Transverse colon (tissue), 4 donors: Measurements from ENCODE around the gene FAM217A. TPM values are rescaled to one million over a fixed set of nuclear protein-coding genes. Genes with fewer than 3 reads are reported as not detected.

Source experiments
- DNase-seq: peaks from one replicate; pipeline ENCODE4 v3.0.0-alpha.2; 2019
- H3K27ac ChIP-seq, 4 donors: fragments of 200-600 bp; sonication (generic); 2 replicates each; pipeline ENCODE4 v1.5.1; 2016 to 2018; ENCODE audit warnings: inconsistent platforms in 4 of 4
- H3K27me3 ChIP-seq: fragments of 200-600 bp; sonication (generic); 2 replicates; pipeline ENCODE4 v1.5.1; 2017; ENCODE audit warnings: inconsistent platforms
- H3K36me3 ChIP-seq, 4 donors: fragments of 200-600 bp; sonication (generic); 2 replicates each; pipeline ENCODE4 v1.5.1; 2017 to 2019; ENCODE audit warnings: inconsistent platforms in 4 of 4
- H3K4me1 ChIP-seq, 4 donors: fragments of 200-600 bp; sonication (generic); 2 replicates each; pipeline ENCODE4 v1.5.1; 2017 to 2020; ENCODE audit warnings: inconsistent platforms in 4 of 4
- H3K4me3 ChIP-seq, 4 donors: fragments of 200-600 bp; sonication (generic); 1 replicate in 1 of 4; 2 replicates in 3 of 4; pipeline versions ENCODE4 v1.5.1 to v1.6.1; 2017 to 2019; ENCODE audit warnings: inconsistent platforms in 4 of 4
- H3K9me3 ChIP-seq, 2 donors: fragments of 200-600 bp; sonication (generic); 2 replicates each; pipeline ENCODE4 v1.5.1; 2017 to 2019; ENCODE audit warnings: inconsistent platforms in 2 of 2
- EP300 ChIP-seq: sonication (generic); formaldehyde crosslinking; IDR thresholded peaks from one replicate; pipeline ENCODE4 v1.6.1; 2017; ENCODE audit warnings: antibody characterized with exemption, low read depth
- POLR2A ChIP-seq: fragments of 450-650 bp; IDR thresholded peaks from one replicate; pipeline ENCODE4 v1.6.1; 2016; ENCODE audit warnings: antibody characterized with exemption, mild to moderate bottlenecking, moderate library complexity
- POLR2AphosphoS5 ChIP-seq, 3 donors: sonication (generic); formaldehyde crosslinking; IDR thresholded peaks; one replicate each; pipeline ENCODE4 v1.6.1; 2016; ENCODE audit warnings: antibody characterized with exemption in 3 of 3
- WGBS, 2 donors: methylation state at CpG; one replicate each; pipeline ENCODE4 v1.1.5; 2018; ENCODE audit warnings: low coverage in 1 of 2; 5-methylcytosine and 5-hydroxymethylcytosine counted together
- in situ Hi-C, 4 donors: fragments of 200-750 bp; cut with MboI; loops; one replicate each; pipeline versions ENCODE4 v1.15.0 to v1.15.1; 2017; ENCODE audit warnings: low sequenced_read_pairs in 3 of 4, low pct_ligation_motif_present in 1 of 4, low pct_unique_long_range_greater_than_20kb in 1 of 4
- intact Hi-C: fragments of 100-400 bp; cut with DNase I; formaldehyde crosslinking; loops from one replicate; pipeline ENCODE4 v1.15.1; 2023; ENCODE audit warnings: low total_unique reads
- total RNA-seq, 4 donors: library from RNA; depleted of rRNA; stranded (reverse); fragments of >200 nt; gene quantifications; one replicate each; pipeline ENCODE4 v1.1.0, GENCODE V29; 2016
- TF ChIP-seq, protein P1 (sequence below), 5 experiments: fragments of 200-600 bp in 3 of 5; fragments of 450-650 bp in 2 of 5; sonication (generic) in 3 of 5; IDR thresholded peaks; 1 replicate in 2 of 5; 2 replicates in 3 of 5; pipeline ENCODE4 v1.5.1; 2016 to 2017; ENCODE audit warnings: antibody characterized with exemption in 5 of 5, inconsistent platforms in 3 of 5, mild to moderate bottlenecking in 2 of 5, moderate library complexity in 1 of 5

Gene FAM217A
- total RNA-seq, 4 donors from 2014 or later = not detected

DNA sequence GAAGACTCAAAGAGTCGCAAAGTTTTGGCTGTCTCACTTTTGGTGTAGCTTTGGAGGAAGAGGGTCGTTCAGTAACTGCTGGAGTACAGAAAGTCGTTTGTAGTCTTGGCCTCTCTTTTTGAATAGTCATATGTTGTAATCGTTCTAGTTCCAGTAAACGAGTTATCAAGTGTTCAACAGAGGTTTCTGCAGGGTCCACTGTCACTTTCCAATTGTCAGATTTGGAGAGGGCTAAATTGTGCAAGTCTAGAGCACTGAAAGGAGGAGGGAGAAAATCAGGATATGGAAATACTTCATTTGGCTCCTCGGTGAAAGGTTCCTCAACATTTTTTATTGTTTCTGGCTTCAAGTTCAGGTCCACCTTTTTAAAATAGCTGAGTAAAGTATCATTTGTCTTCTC is 9.7 kb downstream of the FAM217A start:
- peaks cover 0 to 5% (median 2%) of the 10 kb centered on the region in 4 donors for H3K36me3 ChIP-seq
- 84 to 86% methylated on average over 6 of the region's 6 CpGs for WGBS, 2 donors
- no peak overlapping the region for H3K27ac ChIP-seq
- H3K4me1 ChIP-seq = peaks cover 0 to 8% (median 3%) of the 10 kb centered on the region in 4 donors
- TF ChIP-seq EP300 (no peak), POLR2A (no peak), POLR2AphosphoS5 (IDR thresholded peaks at IDR 0.05) (no peak)
- TF ChIP-seq, protein P1, sequence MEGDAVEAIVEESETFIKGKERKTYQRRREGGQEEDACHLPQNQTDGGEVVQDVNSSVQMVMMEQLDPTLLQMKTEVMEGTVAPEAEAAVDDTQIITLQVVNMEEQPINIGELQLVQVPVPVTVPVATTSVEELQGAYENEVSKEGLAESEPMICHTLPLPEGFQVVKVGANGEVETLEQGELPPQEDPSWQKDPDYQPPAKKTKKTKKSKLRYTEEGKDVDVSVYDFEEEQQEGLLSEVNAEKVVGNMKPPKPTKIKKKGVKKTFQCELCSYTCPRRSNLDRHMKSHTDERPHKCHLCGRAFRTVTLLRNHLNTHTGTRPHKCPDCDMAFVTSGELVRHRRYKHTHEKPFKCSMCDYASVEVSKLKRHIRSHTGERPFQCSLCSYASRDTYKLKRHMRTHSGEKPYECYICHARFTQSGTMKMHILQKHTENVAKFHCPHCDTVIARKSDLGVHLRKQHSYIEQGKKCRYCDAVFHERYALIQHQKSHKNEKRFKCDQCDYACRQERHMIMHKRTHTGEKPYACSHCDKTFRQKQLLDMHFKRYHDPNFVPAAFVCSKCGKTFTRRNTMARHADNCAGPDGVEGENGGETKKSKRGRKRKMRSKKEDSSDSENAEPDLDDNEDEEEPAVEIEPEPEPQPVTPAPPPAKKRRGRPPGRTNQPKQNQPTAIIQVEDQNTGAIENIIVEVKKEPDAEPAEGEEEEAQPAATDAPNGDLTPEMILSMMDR (IDR thresholded peaks at IDR 0.05) = no peak
- DNase-seq = no peak
- intact Hi-C loops (no loop called here), in situ Hi-C loops (no loop called here)
- no peaks in the 10 kb centered on the region for H3K27me3 ChIP-seq
- no peaks in the 10 kb centered on the region for H3K9me3 ChIP-seq
- H3K4me3 ChIP-seq = no peak overlapping the region

DNA sequence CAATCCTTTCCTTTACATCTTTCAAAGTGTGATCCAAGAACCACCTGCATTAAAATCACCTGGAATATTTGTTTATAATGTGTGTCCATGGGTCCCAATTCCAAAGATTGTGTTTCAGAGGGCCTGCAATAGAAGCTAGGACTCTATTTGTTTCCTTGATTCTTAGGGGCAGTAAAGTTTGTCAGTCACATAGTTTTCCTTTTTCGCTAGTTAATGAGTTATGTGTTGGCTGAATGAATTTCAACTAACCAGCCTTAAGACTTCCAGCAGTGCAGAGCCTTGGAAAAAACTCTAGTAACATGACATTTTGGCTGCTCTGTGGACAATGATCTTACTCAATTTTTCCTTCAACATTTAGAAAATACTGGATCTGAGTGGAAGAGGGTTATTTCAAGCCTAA is 11.3 kb downstream of the FAM217A start:
- H3K36me3 ChIP-seq = peaks cover 0 to 17% (median 8%) of the 10 kb centered on the region in 4 donors
- in situ Hi-C loops (no loop called here), intact Hi-C loops (no loop called here)
- no peaks in the 10 kb centered on the region for H3K27me3 ChIP-seq
- H3K4me1 ChIP-seq = peaks cover 0 to 8% (median 3%) of the 10 kb centered on the region in 4 donors
- H3K4me3 ChIP-seq = no peak overlapping the region
- TF ChIP-seq POLR2AphosphoS5 (IDR thresholded peaks at IDR 0.05) = no peak
- WGBS, 2 donors = 49 to 57% methylated on average over 1 of the region's 1 CpG
- no peaks in the 10 kb centered on the region for H3K9me3 ChIP-seq
- no peak for DNase-seq
- H3K27ac ChIP-seq = peak overlapping the region; percentile 40 to 72 (median 52)

DNA sequence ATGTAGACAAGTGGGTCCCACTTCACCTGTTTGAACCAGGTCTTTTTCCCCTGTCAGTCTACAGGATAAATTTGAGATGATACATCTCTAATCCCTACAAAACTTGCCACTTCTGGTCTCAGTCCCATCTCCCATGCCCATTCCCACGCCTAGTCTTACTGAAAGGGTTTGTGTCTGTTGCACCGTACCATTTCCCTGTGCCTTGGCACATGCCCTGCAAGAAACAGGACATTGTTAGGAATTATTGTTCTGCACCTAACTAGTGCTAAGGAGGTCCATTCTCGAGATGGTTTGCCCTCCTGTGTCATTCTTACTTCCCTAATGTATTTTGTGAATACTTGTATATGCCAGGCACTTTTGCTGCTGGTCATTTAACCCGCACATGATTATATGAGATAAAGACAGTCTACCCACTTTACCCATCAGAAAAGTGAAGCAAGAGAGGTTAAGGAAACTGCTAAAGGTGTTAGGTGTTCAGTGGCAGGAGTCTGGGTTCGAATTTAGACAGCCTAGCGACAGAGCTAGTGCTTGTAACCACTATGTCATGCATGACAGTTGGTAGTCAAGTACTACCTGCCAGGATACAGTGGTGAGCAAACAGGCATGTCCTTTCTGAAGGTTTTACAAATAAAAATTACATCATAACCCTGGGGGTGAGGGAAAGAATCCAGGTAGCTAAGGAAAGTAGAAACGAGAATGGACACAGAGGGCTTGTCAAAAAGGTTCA is 12.7 kb downstream of the FAM217A start:
- WGBS, 2 donors = 68 to 76% methylated on average over 4 to 7 of the region's 7 CpGs
- intact Hi-C loops (no loop called here), in situ Hi-C loops (no loop called here)
- TF ChIP-seq POLR2AphosphoS5 (IDR thresholded peaks at IDR 0.05) (no peak), POLR2A (no peak), EP300 (no peak)
- TF ChIP-seq, protein P1 (IDR thresholded peaks at IDR 0.05) = no peak
- Histone ChIP-seq H3K27me3 (no peaks in the 10 kb centered on the region), H3K4me1 (peaks cover 0 to 8% (median 3%) of the 10 kb centered on the region in 4 donors), H3K27ac (peak overlapping the region in 1 of 4 donors; percentile 3), H3K9me3 (no peaks in the 10 kb centered on the region), H3K36me3 (peaks cover 0 to 32% (median 15%) of the 10 kb centered on the region in 4 donors), H3K4me3 (no peak overlapping the region)
- no peak for DNase-seq

DNA sequence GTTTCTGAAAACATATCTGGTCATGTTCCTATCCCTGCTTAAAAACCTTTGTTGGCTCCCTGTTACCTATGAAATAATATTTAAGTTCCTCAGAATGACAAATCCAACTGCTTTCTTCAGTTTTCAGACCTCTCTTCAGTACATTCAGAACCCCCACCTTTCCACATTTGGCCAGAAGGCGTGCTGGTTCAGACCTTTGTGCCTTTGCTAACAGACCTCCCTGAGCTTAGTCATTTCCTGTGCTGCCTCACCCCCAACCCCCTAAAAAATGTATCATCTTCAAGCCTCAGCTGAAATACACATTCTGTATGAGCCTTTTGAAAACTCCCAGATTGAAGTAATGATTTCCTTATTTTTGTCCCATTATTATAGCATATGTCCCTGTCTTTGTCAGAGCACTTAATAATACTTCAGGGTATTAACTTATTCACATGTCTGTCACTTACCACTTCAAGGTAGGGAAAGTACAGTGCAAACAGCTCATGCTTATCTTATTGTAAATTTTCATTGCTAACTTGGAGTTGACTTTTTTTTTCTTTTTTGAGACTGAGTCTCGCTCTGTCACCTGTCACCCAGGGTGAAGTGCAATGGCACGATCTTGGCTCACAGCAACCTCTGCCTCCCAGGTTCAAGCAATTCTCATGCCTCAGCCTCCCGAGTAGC is 19.7 kb downstream of the FAM217A start:
- no peak overlapping the region for H3K4me3 ChIP-seq
- intact Hi-C loops (no loop called here), in situ Hi-C loops (loop anchor here in 2 of 4 donors (10.0 kb wide), 1 partner anchor 96 kb away; no protein-coding TSS in a partner anchor)
- H3K27ac ChIP-seq = no peak overlapping the region
- TF ChIP-seq POLR2AphosphoS5 (IDR thresholded peaks at IDR 0.05) = no peak
- TF ChIP-seq, protein P1 (IDR thresholded peaks at IDR 0.05) = no peak
- no peak for TF ChIP-seq POLR2A
- no peak for TF ChIP-seq EP300
- peaks cover 0 to 4% (median 0%) of the 10 kb centered on the region in 4 donors for H3K4me1 ChIP-seq
- 80 to 83% methylated on average over 1 to 4 of the region's 4 CpGs for WGBS, 2 donors
- no peaks in the 10 kb centered on the region for H3K9me3 ChIP-seq
- DNase-seq = no peak
- H3K36me3 ChIP-seq = peaks cover 0 to 84% (median 41%) of the 10 kb centered on the region in 4 donors
- no peaks in the 10 kb centered on the region for H3K27me3 ChIP-seq
